GM12875 (cell line): ENCODE measurements around the gene SPEF2.

Experiments used
- H3K4me3 ChIP-seq: one replicate; pipeline ENCODE4 v1.5.1; 2011; ENCODE audit warnings: low read depth, low read length, control low read depth
- TF ChIP-seq, protein P1 (sequence below): IDR thresholded peaks from 2 replicates; pipeline ENCODE4 v1.5.1; 2011; ENCODE audit warnings: low read depth, mild to moderate bottlenecking, control low read depth, inconsistent platforms, low read length, moderate library complexity, borderline replicate concordance; ENCODE audit not compliant: insufficient read depth

Gene SPEF2

DNA sequence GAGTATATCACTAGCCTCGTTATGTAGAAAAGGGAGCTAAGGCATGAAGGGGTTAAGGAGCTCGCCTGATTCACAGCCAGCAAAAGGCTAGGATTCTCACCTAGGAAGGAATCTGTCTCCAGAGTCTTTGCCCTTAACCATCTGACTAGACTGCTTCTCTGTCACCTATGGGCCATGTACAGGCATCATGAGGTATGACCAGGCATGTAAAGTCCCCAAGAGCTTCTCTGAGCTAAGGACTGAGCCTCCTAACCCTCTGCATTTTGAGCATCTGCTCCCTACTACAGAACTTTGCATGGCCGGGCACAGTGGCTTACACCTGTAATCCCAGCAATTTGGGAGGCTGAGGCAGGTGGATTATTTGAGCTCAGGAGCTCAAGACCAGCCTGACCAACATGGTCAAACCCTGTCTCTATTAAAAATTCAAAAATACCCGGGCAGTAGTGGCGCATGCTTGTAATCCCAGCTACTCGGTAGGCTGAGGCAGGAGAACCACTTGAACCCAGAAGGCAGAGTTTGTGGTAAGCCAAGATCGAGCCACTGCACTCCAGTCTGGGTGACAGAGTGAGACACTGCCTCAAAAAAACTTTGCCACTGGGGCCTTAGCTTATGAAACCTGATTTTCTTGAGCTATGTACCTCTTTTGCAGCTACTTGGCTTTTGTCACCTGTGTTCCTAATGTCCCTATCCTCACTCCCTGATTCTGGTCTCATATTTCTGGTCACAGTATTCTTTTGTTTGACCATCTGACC, 205.9 kb downstream of the SPEF2 start:
- TF ChIP-seq, protein P1, sequence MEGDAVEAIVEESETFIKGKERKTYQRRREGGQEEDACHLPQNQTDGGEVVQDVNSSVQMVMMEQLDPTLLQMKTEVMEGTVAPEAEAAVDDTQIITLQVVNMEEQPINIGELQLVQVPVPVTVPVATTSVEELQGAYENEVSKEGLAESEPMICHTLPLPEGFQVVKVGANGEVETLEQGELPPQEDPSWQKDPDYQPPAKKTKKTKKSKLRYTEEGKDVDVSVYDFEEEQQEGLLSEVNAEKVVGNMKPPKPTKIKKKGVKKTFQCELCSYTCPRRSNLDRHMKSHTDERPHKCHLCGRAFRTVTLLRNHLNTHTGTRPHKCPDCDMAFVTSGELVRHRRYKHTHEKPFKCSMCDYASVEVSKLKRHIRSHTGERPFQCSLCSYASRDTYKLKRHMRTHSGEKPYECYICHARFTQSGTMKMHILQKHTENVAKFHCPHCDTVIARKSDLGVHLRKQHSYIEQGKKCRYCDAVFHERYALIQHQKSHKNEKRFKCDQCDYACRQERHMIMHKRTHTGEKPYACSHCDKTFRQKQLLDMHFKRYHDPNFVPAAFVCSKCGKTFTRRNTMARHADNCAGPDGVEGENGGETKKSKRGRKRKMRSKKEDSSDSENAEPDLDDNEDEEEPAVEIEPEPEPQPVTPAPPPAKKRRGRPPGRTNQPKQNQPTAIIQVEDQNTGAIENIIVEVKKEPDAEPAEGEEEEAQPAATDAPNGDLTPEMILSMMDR, result no peak
- no peak overlapping the region for H3K4me3 ChIP-seq

DNA sequence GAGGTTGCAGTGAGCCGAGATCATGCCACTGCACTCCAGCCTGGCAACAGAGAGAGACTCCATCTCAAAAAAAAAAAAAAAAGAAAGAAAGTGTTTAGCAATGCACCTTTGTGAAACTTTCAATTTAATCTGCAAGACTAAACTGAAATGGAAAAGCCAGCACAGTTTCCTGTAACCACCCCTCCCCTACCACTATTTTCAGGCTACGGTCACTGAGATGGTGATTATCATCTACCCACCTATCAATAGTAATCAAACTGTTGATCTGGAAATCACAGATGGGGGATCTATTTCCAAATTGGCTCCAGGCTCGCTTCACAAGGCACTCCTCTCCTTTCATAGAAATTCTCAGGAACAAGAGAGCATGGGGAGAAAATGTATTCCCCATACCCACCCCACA, 208.4 kb downstream of the SPEF2 start:
- H3K4me3 ChIP-seq, result no peak overlapping the region
- TF ChIP-seq, protein P1, result no peak

DNA sequence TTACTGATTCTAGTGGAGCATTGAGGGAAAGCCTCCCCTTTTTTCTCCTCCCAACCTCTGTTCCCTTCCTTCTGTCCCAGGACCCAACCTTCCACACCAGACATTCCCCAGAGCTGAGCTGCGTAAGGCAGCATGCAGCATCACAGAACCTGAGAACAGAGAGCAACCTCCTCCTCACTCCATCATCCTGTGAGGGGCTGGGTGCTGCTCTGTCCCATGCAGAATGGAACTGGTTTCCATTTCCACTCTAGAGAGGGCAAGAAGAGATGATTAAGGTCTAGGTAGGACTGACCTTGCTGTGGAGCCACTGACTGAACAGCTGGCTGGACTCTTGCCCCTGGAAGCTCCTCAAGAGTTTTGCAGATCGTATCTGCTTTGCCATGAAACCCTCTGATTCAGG, 208.9 kb downstream of the SPEF2 start:
- H3K4me3 ChIP-seq, result no peak overlapping the region
- TF ChIP-seq, protein P1, result no peak

DNA sequence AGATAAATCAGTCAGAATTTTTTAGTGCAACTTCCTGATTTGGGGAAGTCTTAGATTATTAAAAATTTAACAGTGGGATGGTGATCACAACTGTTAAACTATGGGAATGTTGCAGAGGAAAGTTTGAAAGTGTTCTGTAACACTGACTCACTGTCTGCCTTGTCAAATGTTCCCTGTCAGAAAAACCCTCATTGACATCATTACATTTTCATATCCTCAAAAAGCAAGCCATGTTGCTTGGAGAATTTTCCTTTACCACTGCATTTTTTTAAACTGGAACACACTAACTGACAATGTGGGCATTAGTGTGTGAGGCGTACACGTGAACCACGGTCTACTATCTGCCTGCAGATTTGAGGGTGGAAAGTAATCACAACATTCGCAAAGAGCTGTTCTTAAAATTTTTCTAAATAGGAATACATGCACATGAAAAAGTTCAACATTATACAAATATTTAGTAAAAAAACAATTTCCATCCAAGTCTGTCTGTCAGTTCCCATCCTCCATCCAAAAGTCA, 210.5 kb downstream of the SPEF2 start:
- H3K4me3 ChIP-seq, result no peak overlapping the region
- TF ChIP-seq, protein P1, result no peak

DNA sequence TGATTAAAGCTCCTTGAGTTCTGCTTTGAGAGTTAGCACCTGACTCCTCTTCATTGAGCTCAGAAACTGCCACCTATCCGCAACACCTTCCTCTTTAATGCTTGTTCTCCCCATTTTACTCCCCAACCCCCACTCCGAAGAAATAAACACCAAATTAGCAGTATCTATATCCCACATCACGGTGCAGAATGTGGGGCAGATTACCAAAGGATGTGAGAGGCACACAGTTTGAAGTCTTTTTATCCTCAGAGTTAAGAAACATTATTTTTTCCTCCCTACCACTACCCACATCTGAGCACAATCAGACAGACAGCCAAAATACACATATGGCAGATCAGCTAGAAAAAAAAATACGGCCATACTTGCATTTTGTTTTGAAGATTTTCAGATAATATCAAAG, 212.9 kb downstream of the SPEF2 start:
- TF ChIP-seq, protein P1, result no peak
- no peak overlapping the region for H3K4me3 ChIP-seq

DNA sequence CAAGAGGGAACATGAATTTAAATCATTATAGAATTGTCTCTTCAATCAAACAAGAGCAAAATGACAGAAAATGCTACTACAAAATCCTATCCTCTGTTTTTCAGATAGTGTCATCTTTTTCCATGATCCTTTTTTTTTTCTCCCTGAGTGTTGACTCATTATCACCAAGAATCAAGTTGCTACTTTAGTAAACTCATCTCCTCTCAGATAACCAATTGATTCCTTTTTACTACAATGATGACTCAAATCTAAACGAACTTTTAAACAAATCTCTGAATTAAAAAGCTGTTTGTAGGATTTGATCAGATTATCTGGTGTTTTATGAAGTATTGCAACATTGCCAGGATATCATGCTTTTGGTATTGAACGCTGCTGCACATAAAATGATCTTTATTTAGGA, 215.1 kb downstream of the SPEF2 start:
- TF ChIP-seq, protein P1, result no peak
- no peak overlapping the region for H3K4me3 ChIP-seq

DNA sequence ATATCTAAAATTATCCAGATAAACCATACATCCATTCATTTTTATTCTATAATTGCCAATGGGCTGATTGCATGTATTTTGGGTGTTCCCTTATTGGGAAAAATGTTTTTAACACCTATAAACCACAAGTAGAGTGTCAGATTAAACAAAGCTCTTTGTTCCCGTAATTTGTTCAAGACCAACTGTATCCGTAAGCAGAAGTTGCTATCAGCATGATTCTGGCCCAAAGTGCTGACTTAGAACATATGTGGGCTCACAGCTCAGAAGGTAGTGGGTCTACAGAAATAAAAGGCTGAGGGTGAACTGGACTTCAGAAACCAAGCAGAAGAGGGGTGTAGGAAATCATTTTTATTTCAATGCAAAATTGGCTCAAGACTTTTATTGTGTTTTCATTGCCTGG, 215.6 kb downstream of the SPEF2 start:
- TF ChIP-seq, protein P1, result no peak
- no peak overlapping the region for H3K4me3 ChIP-seq
